ENCODE results near the gene TMEM151A.
"Not testable (repeated sequence)": the region's sequence is repeated elsewhere in the genome, so short reads cannot be mapped to it uniquely, and the experiment has no call there.

The TMEM151A gene

DNA sequence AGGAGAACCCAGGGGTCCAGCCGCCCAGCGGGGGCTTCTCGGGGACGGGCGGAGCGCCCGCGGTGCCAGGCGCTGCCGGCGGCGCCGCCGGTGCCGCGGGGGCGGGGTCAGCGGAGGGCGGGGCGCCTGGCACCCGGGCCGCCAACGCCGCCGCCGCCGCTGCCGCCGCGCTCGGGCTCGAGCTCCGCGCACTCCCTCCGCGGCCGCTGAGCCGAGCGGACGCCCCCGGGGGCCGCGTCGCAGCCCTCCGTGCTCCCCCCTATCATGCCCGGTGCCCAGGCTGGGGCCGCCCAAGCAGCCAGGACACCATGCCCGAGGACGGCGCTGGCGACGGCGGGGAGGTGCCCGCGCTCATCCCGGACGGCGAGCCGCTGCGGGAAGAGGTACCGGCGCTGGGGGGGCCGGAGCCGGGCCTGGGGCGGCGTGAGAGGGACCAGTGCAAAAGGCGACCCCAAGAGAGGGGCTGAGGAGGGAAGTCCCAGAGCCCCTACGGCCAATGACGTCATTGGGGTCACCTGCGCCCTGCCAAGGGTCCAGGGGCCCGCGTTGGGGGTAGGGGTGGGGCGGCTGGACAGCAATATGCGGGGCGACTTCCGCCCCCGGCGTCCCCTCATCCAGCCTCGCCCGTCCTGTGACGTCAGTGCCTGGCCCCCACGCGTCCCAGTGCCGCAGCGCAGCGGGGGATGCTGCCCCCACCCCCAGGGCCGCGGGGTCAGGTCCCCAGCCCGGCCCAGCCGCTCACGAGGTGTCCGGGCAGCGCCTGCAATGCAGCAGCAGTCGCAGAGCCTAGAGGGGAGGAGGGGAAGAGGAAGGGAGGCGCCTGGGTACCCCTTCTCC is at the start of gene TMEM151A:
Gene TMEM151A (plus strand): TSS at position 189 of the 837 bp plus-strand sequence. CDS start 120 bp downstream, at position 309.
- DNase-seq: no peak

- DNase-seq: no peak
Measured at GRCh38 chr11:66242095-66242765, 49.5 kb upstream of the TMEM151A start.

DNA sequence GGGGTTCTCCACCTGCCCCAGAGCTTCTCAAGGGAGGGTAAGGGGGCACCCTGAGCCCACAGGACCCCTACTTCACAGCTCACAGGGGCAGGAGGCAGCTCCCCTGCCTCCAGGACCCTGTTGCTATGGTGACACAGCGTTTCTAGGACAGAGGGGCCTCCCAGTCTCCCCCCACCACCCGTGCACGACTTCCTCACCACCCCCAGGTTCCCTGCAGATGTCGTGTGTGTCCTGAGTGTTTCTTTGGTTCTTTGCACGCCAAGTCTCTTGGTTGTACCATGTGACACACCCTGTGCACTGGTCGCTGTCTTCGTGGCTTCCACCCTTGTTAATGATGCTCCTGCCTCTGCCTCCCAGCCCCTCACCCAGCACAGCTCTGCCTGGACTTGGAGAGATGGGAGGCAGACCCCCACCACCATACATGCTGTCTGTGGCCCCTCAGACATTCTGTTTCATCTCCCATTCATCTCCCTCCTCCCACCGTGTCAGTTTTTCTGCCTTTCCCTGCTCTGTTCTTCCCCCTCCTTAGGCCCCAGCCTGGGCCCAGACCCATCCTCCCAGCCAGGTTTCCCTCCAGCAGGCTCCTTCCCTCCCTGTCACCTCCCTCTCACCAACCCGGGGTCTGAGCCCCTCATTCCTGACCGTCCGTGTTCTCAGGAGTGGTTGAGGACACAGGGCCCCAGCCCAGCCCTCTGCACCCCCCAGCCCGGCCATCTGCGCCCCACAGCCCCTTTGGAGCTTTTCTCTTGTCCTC is 47.7 kb upstream of the TMEM151A start:
- no peak for DNase-seq

GRCh38 chr11:66247295-66247694 is 44.4 kb upstream of the TMEM151A start:
- no peak for DNase-seq

DNA sequence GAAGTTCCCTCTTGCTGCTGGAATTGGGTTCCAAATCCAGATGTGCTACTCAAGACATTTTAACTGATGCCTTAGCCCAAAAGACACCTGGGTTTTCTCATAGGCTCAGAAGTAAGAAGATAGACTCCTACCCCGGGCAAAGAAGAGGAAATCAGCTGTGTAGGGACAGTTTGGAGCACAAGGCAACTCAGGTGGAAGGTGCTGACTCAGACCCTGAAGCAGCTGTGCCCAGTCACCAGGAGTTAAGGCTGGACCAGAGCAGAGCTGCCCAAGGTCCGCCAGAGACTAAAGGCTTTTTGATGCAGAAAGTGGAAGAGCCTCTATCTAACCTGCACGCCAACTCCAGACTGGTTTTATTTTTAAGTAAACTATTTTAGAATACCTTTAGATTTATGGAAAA is 43.9 kb upstream of the TMEM151A start:
- no peak for DNase-seq

- DNase-seq: no peak
Measured at GRCh38 chr11:66248903-66249302, 42.8 kb upstream of the TMEM151A start.

DNA sequence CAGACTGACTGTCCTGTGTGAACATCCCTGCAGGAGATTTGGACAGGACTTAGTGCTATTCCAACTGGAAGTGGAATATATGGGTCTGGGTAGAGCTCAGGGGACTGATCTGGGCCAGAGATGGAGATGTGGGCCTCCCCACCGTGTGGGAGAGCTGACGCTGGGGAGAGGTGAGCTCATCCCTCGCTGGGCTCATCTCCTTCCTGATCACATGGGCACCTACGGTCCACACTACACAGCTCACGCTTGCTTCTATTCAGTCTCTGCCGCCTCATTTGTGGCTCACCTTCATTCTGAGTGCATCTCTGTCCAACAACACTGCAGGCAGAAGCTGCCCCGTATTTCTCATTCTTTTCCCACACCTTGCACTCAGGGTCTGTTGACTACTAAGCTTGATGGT is 39.9 kb upstream of the TMEM151A start:
- DNase-seq: no peak

- not testable (repeated sequence) for DNase-seq
Measured at GRCh38 chr11:66253081-66253480, 38.6 kb upstream of the TMEM151A start.

DNA sequence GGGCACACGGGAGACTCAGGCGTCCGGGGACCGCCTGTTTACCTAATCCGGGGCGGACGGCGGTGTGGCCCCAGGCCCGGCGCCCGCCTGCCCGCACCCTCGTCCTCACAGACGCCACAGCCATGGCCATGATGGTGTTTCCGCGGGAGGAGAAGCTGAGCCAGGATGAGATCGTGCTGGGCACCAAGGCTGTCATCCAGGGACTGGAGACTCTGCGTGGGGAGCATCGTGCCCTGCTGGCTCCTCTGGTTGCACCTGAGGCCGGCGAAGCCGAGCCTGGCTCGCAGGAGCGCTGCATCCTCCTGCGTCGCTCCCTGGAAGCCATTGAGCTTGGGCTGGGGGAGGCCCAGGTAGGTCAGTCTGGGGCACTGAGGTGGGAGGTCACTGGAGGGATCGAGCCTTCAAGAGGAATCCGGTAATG is 33.2 kb upstream of the TMEM151A start:
- DNase-seq: no peak

DNA sequence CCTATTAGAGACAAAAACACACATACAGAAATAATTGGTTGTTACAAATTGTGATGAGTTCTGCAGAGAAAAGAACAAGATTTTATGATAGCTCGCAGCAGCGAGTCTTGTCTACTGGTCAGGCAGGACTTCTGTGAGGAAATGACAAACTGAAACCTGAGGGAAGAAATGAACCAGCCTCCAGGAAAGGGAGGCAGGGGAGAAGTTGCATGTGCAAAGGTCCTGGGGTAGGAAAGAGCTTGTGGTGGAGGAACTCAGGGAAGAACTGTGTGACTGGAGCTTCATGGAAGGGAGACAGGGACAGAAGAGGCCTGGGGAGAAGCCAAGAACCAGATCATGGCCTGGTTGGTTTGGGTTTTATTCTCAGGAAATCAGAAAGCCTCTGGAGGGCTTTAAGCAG is 32.5 kb upstream of the TMEM151A start:
- DNase-seq: no peak

DNA sequence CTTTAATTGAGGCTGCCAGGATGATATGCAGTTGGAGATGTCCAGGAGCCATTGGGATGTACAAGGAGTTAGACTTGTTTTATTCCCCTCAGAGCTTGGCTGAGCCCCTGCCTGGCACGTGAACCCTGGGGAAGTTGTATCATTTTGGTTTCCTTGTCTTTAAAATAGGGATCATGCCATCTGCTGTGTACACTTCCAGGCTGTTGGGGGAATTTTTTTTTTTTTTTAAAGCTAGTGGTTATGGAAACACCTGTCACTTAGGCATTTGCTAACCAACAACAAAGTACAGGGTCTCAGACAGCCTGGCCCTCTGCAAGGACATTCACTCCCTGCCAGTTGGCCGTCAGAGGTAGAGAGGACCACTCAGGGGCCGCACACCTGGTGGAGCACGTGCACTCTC is 31.7 kb upstream of the TMEM151A start:
- DNase-seq: no peak

DNA sequence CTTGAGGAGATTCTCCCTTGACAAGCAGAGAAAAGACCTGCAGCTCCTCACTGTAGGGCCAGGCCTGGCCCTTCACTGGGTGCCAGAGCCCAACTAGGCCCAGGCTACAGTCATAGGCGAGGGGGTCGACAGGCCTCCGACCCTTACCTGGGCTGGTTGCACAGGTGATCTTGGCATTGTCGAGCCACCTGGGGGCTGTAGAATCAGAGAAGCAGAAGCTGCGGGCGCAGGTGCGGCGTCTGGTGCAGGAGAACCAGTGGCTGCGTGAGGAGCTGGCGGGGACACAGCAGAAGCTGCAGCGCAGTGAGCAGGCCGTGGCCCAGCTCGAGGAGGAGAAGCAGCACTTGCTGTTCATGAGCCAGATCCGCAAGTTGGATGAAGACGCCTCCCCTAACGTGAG is 30.1 kb upstream of the TMEM151A start:
- DNase-seq: no peak

- no peak for DNase-seq
Measured at GRCh38 chr11:66262191-66262590, 29.5 kb upstream of the TMEM151A start.

GRCh38 chr11:66262696-66263095 is 29.0 kb upstream of the TMEM151A start:
- DNase-seq: no peak

GRCh38 chr11:66263231-66263630 is 28.5 kb upstream of the TMEM151A start:
- DNase-seq: no peak

DNA sequence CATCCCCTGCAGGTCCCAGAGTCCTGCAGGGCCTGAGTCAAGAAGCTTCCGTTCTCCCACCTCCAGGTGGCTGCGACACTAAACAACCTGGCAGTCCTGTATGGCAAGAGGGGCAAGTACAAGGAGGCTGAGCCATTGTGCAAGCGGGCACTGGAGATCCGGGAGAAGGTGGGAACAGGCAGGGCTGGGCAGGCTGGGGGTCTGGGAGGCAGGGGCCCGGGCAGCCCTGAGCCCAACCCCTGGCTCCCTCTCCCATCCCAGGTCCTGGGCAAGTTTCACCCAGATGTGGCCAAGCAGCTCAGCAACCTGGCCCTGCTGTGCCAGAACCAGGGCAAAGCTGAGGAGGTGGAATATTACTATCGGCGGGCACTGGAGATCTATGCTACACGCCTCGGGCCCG is 27.9 kb upstream of the TMEM151A start:
- DNase-seq: no peak

- DNase-seq: no peak
Measured at GRCh38 chr11:66264383-66264782, 27.3 kb upstream of the TMEM151A start.

- peak; percentile 54 to 61 for DNase-seq
Measured at GRCh38 chr11:66264914-66265313, 26.8 kb upstream of the TMEM151A start.

GRCh38 chr11:66265531-66266377 is 25.9 kb upstream of the TMEM151A start:
- DNase-seq: no peak

DNA sequence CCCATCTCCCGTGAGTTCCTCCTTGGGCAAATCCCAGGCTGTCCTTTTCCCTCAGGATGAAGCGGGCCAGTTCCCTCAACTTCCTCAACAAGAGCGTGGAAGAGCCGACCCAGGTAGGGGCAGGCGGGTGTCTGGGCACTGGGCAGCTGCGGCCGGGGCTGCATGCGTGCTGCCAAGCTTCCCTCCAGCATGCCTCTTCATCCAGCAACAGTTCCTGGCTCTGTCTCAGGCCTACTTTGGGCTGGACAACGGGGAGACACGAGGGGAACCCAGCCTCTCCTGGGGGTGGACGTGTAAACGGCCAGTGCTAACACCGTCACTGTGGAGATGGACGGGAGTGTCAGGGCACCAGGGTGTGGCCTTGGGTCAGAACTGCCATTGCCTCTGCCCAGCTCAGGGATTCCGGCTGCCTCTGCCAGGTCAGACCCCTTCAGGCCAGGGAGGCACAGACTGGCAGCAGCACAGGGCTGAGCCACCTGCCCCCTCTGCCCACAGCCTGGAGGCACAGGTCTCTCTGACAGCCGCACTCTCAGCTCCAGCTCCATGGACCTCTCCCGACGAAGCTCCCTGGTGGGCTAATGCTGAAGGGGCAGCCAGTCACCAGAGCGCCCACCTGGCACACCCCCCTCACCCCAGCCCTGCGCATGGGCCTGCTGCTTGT is 25.2 kb upstream of the TMEM151A start:
- no peak for DNase-seq

DNA sequence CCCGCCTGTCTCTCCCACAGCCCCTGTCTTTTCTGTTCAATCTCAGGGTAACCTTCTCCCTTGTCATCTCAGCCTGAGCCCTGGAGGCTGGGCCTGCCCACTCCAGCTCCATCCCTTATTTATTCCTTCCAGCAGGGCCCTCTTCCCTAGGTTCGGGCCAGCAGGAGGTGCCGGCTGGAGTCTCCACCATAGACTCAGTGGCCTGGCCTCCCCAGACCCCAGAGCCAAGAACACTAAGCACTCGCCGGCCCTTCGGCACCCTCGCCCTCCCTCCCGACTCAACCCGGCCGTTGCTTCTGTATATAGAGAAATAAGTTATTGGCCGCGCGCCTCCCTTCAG is 24.7 kb upstream of the TMEM151A start:
- no peak for DNase-seq

Measured in activated CD4-positive, alpha-beta T cell treated with anti-CD3 and anti-CD28 coated beads, Interleukin-2, amount 50 U/mL, for 48 hours (primary cell).